Activated CD8-positive, alpha-beta T cell treated with anti-CD3 and anti-CD28 coated beads, Interleukin-2, amount 10 ng/mL, durations not matched to agents 7 days and 5 days (primary cell): ENCODE results near the gene APBB2. TPM values are rescaled to one million over a fixed set of nuclear protein-coding genes. Genes with fewer than 3 reads are reported as not detected.

ENCODE experiments used
- ATAC-seq: fragments of 150-1000 bp; cut with Tn5 transposase; one replicate; pipeline ENCODE4 v1.10.0; 2021; ENCODE audit warnings: moderate library complexity
- CTCF ChIA-PET: fragments of 350-600 bp; sonication (Branson Sonifier 250); formaldehyde crosslinking; loops from one replicate; lab custom pipeline; 2021; ENCODE audit warnings: antibody characterized with exemption; lab: Charles Lee
- POLR2A ChIA-PET: fragments of 350-600 bp; sonication (Branson Sonifier 250); formaldehyde crosslinking; loops from one replicate; lab custom pipeline; 2021; ENCODE audit warnings: antibody characterized with exemption; lab: Charles Lee
- DNase-seq: peaks from one replicate; pipeline ENCODE4 v3.0.0-alpha.2; 2020
- H3K27ac Mint-ChIP-seq: one replicate; pipeline ENCODE4 v1.8.0; 2021; ENCODE audit warnings: mild to moderate bottlenecking, mixed read lengths
- H3K27me3 Mint-ChIP-seq: one replicate; pipeline ENCODE4 v1.8.0; 2021; ENCODE audit warnings: low read depth, mixed read lengths
- H3K36me3 Mint-ChIP-seq: one replicate; pipeline ENCODE4 v1.8.0; 2021; ENCODE audit warnings: low read depth, mixed read lengths
- H3K4me1 Mint-ChIP-seq: one replicate; pipeline ENCODE4 v1.8.0; 2021; ENCODE audit warnings: low read depth, mixed read lengths
- H3K4me3 Mint-ChIP-seq: one replicate; pipeline ENCODE4 v1.8.0; 2021; ENCODE audit warnings: mild to moderate bottlenecking, mixed read lengths
- H3K9me3 Mint-ChIP-seq: one replicate; pipeline ENCODE4 v1.8.0; 2022; ENCODE audit warnings: mixed read lengths; ENCODE audit not compliant: insufficient read depth
- total RNA-seq, 2 experiments: library from RNA; stranded (reverse); gene quantifications; one replicate each; pipeline ENCODE4 v1.2.3, GENCODE V29; 2021

Gene APBB2
- total RNA-seq, 2 experiments from 2014 or later = 0.53 to 0.57 TPM

DNA sequence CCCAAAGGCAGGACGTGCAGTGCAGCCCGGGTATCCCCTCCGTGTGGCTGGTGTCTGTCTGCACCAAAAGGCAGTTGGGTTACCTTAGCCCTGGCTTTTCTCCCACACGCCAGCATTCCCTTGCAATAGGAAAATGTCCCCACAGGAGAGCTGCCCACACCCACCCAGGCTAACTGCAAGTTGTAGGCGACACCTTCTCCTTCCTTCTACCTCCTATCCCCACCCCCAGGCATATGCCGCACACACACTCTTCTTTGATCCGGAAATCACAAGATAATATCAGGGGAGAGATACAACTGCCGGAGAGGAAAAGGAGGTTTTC, 444 bp upstream of the APBB2 start:
- ChIA-PET CTCF (interaction anchor here (0.9 to 1.6 kb wide), 2 partner anchors 235 to 290 kb away, joined by 5 to 6 read pairs; no protein-coding TSS in a partner anchor), POLR2A (no interaction called here)
- ATAC-seq (no peak), DNase-seq (no peak)
- Mint-ChIP-seq H3K27ac (no peak overlapping the region), H3K36me3 (no peaks in the 10 kb centered on the region), H3K27me3 (peaks cover 45% of the 10 kb centered on the region), H3K4me1 (peaks cover 29% of the 10 kb centered on the region), H3K9me3 (no peaks in the 10 kb centered on the region), H3K4me3 (peak overlapping the region; percentile 53)

DNA sequence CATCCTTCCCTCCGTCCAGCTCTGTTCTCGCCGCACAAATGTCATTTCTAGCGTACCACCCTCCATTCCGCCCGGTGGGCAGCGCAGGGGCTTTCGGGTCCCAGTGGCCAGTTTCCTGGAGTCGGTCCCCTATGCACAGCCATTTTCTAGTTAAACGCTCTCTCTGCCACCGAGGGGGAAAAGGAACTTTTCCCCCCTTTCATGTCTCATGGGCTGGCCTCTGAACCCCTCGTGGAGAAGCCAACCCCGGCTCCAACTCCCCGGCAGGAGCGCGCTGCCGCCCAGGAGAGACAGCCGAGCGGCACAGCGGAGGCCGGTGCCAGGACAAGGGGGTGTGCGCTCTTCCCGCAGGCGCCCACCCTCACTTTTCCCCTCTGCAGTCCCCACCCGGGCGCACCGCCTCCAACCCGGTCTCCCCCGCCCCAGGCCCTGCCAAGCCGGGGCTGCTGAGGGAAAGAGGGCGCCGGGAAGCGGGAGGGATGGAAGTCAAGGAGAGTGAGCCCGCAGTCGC, 662 bp downstream of the APBB2 start:
- Mint-ChIP-seq H3K27me3 (peaks cover 41% of the 10 kb centered on the region), H3K36me3 (no peaks in the 10 kb centered on the region), H3K27ac (no peak overlapping the region), H3K4me1 (peaks cover 29% of the 10 kb centered on the region), H3K4me3 (peak overlapping the region; percentile 75), H3K9me3 (no peaks in the 10 kb centered on the region)
- ChIA-PET CTCF (interaction anchor here (0.6 to 1.7 kb wide), 6 partner anchors 9 to 296 kb away, joined by 3 to 8 read pairs (median 6); no protein-coding TSS in a partner anchor), POLR2A (no interaction called here)
- ATAC-seq = no peak
- DNase-seq = no peak

DNA sequence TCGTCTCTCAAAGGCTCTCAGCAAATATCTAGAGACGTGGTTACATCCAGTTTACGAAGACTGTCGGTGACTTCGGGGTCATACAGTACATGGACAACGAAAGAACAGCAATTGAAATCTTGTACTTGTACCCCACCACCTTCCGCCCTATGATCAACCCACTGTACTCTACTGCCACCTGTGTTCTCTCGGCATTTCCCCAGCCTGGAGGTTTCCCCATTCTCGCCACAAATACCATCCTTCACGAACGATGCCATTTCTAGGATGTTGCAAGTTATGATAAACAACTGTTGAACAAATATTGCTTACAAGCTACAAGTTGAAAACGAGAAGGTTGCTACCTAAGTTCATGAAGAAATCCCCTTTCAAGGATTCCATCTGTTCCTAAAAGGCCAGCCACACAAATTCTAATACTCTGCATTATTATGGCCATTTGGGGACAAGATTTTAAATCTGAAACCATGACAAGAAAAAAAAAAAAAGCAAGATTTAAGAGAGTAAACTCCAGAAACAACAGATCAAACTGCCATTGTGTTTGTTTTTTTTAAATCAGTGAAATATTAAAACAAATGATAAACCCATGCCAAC, 1.6 kb downstream of the APBB2 start:
- H3K27ac Mint-ChIP-seq = no peak overlapping the region
- H3K4me3 Mint-ChIP-seq = no peak overlapping the region
- H3K4me1 Mint-ChIP-seq = peaks cover 29% of the 10 kb centered on the region
- CTCF ChIA-PET = interaction anchor here (1.2 to 1.7 kb wide), 2 partner anchors 236 to 237 kb away, joined by 8 to 11 read pairs; no protein-coding TSS in a partner anchor
- H3K36me3 Mint-ChIP-seq = no peaks in the 10 kb centered on the region
- POLR2A ChIA-PET = no interaction called here
- H3K27me3 Mint-ChIP-seq = peaks cover 39% of the 10 kb centered on the region
- ATAC-seq = no peak
- no peak for DNase-seq
- H3K9me3 Mint-ChIP-seq = no peaks in the 10 kb centered on the region

DNA sequence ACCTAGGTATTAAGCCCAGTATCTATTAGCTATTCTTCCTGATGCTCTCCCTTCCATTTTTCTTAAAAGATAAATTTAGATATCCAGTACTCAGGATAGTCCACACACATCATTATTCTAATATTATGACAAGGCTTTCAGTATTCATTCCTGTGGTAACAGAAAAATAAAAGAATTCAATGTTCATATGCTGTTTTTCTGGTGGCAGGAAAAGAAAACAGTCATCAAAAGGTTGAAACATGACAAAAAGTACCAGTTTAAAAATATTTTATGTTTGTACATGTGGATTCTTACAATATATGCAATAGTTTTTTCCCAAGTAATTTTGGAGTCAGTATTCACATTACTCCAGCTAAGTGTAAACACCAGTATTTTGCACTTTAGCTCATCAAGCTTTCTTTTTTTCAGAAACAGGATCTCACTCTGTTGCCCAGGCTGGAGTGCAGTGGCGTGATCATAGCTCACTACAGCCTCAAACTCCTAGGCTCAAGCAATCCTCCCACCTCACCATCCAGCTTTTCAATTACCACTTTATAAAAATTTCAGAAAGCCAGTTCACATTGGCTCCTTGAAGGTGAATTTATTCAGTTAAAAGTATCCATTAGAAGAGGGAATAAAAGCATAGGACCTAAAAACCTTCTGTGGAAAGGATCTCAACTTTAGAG, 2.3 kb downstream of the APBB2 start:
- ChIA-PET CTCF (interaction anchor here (0.7 to 1.2 kb wide), 3 partner anchors 235 to 284 kb away, joined by 3 to 11 read pairs (median 3); no protein-coding TSS in a partner anchor), POLR2A (no interaction called here)
- no peaks in the 10 kb centered on the region for H3K36me3 Mint-ChIP-seq
- DNase-seq (no peak), ATAC-seq (no peak)
- no peak overlapping the region for H3K27ac Mint-ChIP-seq
- H3K4me3 Mint-ChIP-seq = no peak overlapping the region
- peaks cover 35% of the 10 kb centered on the region for H3K4me1 Mint-ChIP-seq
- H3K27me3 Mint-ChIP-seq = peaks cover 39% of the 10 kb centered on the region
- no peaks in the 10 kb centered on the region for H3K9me3 Mint-ChIP-seq

DNA sequence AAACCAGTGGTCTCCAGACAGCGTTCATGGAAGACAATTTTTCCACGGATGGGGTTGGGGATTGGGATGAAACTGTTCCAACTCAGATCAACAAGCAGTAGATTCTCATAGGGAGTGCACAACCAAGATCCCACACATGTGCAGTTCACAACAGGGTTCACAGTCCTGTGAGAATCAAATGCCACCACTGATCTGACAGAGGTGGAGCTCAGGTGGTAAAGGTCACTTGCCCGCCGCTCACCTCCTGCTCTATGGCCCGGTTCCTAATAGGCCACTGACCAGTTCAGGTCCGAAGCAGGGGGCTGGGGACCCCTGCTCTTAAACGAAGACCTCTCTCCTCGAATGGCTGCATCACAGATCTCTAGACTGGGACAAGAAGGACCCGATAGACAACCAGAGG, 4.4 kb downstream of the APBB2 start:
- Mint-ChIP-seq H3K36me3 (no peaks in the 10 kb centered on the region), H3K9me3 (no peaks in the 10 kb centered on the region), H3K4me1 (peaks cover 22% of the 10 kb centered on the region), H3K27me3 (peaks cover 21% of the 10 kb centered on the region), H3K4me3 (no peak overlapping the region), H3K27ac (no peak overlapping the region)
- DNase-seq = no peak
- ChIA-PET CTCF (no interaction called here), POLR2A (no interaction called here)
- ATAC-seq = no peak

DNA sequence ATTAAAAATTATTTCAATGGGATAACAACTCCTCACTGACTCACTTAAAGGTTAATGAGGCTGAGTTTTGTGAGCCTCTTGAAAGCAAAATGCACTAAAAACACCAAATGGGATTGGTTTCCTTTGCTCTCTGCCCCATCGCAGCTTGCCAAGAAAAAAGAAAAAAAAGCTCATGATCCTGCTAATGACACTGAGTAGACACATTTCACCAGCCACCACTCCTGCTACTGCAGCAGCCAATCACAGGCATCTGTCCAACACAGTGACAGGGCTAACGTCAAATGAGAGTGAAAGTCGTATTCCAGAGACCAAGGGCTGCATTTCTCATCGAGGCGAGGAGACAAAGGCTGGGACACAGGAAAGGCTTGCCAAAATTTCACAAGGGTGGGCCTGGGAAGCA, 5.2 kb downstream of the APBB2 start:
- H3K9me3 Mint-ChIP-seq = no peaks in the 10 kb centered on the region
- POLR2A ChIA-PET = no interaction called here
- DNase-seq (no peak), ATAC-seq (no peak)
- CTCF ChIA-PET = no interaction called here
- H3K4me3 Mint-ChIP-seq = no peak overlapping the region
- no peak overlapping the region for H3K27ac Mint-ChIP-seq
- peaks cover 19% of the 10 kb centered on the region for H3K4me1 Mint-ChIP-seq
- H3K27me3 Mint-ChIP-seq = peaks cover 16% of the 10 kb centered on the region
- no peaks in the 10 kb centered on the region for H3K36me3 Mint-ChIP-seq

DNA sequence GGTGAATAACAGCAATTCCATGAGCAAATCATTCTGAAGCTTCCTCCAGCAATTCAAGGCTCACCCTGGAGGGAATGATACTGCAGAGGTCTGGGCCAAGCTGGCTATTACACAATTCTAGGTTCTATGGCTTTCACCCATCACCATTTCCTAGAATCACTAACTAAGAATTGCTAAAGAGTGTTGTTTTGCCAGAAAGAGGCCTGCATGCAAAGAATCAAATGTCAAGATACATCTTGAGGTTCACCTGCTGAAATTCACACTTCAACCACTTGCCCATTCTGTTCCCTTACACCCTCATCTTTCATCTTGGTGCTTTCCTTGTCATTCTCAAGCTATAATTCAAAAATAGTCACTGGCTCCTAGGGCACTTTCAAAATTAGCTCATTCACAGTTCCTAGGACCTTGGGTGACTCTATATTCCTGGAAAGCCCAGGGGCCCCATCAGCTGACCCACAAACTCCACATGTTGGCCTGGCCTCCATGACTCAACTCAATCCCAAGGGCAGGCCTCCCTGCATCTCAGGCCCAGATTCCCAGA, 7.0 kb downstream of the APBB2 start:
- ChIA-PET CTCF (interaction anchor here (0.7 kb wide), 1 partner anchor 106 kb away, joined by 3 read pairs; no protein-coding TSS in a partner anchor), POLR2A (no interaction called here)
- Mint-ChIP-seq H3K9me3 (no peaks in the 10 kb centered on the region), H3K27ac (no peak overlapping the region), H3K4me3 (no peak overlapping the region), H3K36me3 (no peaks in the 10 kb centered on the region), H3K4me1 (peaks cover 7% of the 10 kb centered on the region), H3K27me3 (peaks cover 8% of the 10 kb centered on the region)
- DNase-seq (no peak), ATAC-seq (no peak)

DNA sequence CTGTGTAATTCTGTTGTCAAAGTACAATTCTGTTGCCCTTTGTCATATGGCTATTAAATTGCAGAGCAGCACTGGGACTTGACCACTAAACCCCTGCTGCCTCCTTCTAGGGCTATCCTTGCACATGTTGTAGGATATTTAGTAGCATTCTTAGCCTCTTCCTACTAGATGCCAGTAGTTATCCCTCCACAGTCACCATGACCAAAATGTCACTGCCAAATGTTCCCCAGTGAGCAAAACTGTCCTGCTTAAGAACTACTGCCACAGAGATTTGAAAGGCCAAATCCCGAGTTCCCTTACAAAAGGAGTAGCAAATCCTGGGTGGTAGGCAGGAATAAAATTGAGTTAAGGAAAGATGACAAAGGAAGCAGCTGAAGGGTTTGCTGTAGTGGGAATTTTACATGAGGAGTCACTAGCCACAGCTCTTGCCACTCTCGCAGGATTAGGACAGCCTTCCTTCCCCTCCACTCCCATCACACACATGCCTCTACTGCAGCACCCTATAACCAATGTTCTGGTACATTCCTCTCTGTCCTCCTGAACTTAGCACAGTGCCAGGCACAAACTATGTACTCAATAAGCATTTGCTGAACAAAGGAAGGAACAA, 8.4 kb downstream of the APBB2 start:
- H3K36me3 Mint-ChIP-seq = no peaks in the 10 kb centered on the region
- peaks cover 10% of the 10 kb centered on the region for H3K27me3 Mint-ChIP-seq

DNA sequence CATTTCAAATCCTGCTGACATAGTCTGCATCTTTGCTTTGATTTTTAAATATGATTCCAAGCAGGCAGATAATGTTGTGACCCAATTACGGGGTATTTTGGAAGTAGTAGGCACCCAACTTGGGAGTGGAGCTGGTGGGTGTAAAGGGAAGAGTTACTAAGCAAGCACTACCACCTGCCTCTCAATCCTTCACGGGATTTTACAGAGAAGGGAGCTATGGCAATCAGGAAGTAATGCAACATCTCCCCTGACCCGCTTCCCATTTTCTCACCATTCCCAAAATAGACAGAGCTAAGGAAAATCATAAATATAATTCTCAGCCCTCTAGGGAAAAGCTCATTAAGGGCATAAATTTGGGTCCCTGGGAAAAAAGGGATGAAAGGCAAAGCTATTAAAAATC, 9.2 kb downstream of the APBB2 start:
- ChIA-PET CTCF (interaction anchor here (1.6 kb wide), 1 partner anchor 9 kb away, joined by 6 read pairs; the partner anchor contains the start of gene APBB2), POLR2A (no interaction called here)
- H3K27ac Mint-ChIP-seq = no peak overlapping the region
- no peaks in the 10 kb centered on the region for H3K9me3 Mint-ChIP-seq
- DNase-seq = no peak
- H3K27me3 Mint-ChIP-seq = peaks cover 10% of the 10 kb centered on the region
- ATAC-seq = no peak
- H3K4me1 Mint-ChIP-seq = peaks cover 6% of the 10 kb centered on the region
- H3K36me3 Mint-ChIP-seq = no peaks in the 10 kb centered on the region
- H3K4me3 Mint-ChIP-seq = no peak overlapping the region

More for the DNA sequence above, 8.4 kb downstream of the APBB2 start:
- Mint-ChIP-seq H3K9me3 (no peaks in the 10 kb centered on the region), H3K27ac (no peak overlapping the region), H3K4me3 (no peak overlapping the region), H3K4me1 (peaks cover 6% of the 10 kb centered on the region)
- POLR2A ChIA-PET = no interaction called here
- ATAC-seq (no peak), DNase-seq (no peak)
- CTCF ChIA-PET = interaction anchor here (1.6 kb wide), 1 partner anchor 8 kb away, joined by 6 read pairs; the partner anchor contains the start of gene APBB2

DNA sequence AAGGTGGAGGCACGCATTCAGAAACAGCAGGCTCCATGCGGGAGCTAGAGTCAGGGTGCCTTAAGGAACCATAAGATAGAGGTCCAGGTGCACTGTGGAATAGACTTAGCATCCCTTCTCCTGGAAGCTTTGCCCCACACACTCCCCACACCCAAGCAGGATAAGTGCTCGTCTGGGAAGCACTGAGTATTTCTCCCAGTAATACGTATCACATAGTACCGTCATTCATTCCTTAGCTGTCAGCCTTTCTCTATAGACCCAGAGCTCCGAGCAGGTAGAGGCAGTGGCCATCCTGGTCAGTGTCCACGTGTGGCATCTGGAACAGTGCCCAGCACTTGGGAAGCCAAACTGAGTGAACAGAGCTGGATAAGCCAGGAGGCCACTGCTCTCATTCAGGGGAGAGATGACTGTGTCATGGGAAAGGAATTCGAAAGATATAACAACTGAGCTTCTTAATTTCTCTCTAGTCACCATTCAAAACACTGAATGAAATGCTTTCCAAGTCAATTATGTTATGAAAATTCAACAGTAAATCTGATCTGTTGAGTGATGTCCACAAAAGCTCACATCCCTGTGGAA, 9.9 kb downstream of the APBB2 start:
- CTCF ChIA-PET = interaction anchor here (1.3 to 1.6 kb wide), 2 partner anchors 10 to 228 kb away, joined by 3 to 6 read pairs; partner anchors contain the start of gene APBB2
- Mint-ChIP-seq H3K4me3 (no peak overlapping the region), H3K27me3 (peaks cover 14% of the 10 kb centered on the region), H3K27ac (no peak overlapping the region), H3K9me3 (no peaks in the 10 kb centered on the region), H3K4me1 (peaks cover 6% of the 10 kb centered on the region), H3K36me3 (no peaks in the 10 kb centered on the region)
- POLR2A ChIA-PET = no interaction called here
- no peak for DNase-seq
- no peak for ATAC-seq

DNA sequence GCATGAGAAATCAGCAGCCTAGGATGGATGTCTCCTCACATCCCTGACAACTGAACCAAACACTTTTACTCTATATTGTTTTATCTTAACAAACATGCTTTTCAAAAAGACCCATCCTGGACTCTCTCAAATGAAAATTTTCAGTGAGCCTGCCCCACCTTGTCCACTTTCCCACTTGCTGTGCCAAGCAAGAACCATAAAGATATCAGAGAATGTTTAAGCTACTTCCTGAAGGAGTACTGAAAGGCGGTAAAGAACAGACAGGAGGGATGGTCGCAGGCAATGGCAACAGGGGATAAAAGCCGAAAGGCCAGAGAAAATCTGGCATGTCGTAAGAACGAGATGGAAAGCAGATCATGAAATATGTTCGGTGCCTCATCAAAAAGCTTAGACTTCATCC, 10.5 kb downstream of the APBB2 start:
- CTCF ChIA-PET = interaction anchor here (1.3 kb wide), 1 partner anchor 228 kb away, joined by 3 read pairs; no protein-coding TSS in a partner anchor
- no peaks in the 10 kb centered on the region for H3K36me3 Mint-ChIP-seq
- no peak for DNase-seq

More for the DNA sequence above, 10.5 kb downstream of the APBB2 start:
- Mint-ChIP-seq H3K27me3 (peaks cover 14% of the 10 kb centered on the region), H3K4me1 (peaks cover 6% of the 10 kb centered on the region), H3K4me3 (no peak overlapping the region), H3K9me3 (no peaks in the 10 kb centered on the region), H3K27ac (no peak overlapping the region)
- no peak for ATAC-seq
- POLR2A ChIA-PET = no interaction called here
